GM23248 (cell line): ENCODE results near the gene HAS3.

Experiments
- EZH2 ChIP-seq: fragments of 200-600 bp; sonication (generic); IDR thresholded peaks from 2 replicates; pipeline ENCODE4 v1.6.1; 2018; ENCODE audit warnings: antibody characterized with exemption, mild to moderate bottlenecking; ENCODE audit not compliant: insufficient read depth, poor library complexity, severe bottlenecking
- EZH2phosphoT487 ChIP-seq: fragments of 200-600 bp; sonication (generic); IDR thresholded peaks from 2 replicates; pipeline ENCODE4 v1.6.1; 2018; ENCODE audit warnings: antibody characterized with exemption, moderate library complexity, mild to moderate bottlenecking, low read depth; ENCODE audit not compliant: insufficient read depth

DNA sequence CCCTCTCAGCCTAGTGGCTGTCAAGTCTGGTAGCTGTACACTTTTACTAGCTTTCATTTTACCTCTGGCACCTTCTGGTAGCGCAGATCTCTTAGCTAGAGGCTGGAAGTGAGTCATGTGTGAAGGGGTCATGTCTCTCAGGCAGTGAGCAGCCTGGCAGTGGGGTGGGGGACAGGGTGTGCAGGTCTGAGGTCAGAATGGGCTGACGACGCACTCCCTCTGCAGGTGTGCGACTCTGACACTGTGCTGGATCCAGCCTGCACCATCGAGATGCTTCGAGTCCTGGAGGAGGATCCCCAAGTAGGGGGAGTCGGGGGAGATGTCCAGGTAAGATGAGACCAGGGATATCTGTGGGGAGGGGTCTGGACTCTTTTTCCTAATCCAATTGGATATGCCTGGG, 7.8 kb downstream of the HAS3 start:
- TF ChIP-seq EZH2phosphoT487 (no peak), EZH2 (no peak)
